HEK293T (cell line): ENCODE measurements around the gene LAYN.

Experiments used
- CTCF ChIA-PET: fragments of 350-600 bp; formaldehyde crosslinking; extraction: SDS; loops from one replicate; lab custom pipeline; 2021; ENCODE audit warnings: antibody characterized with exemption, inconsistent platforms; lab: Yijun Ruan, JAX
- POLR2A ChIA-PET: fragments of 350-600 bp; formaldehyde crosslinking; extraction: SDS; loops from one replicate; lab custom pipeline; 2020; ENCODE audit warnings: antibody characterized with exemption, inconsistent platforms; lab: Yijun Ruan, JAX
- DNase-seq: peaks from one replicate; pipeline ENCODE4 v3.0.0; 2012; ENCODE audit warnings: mixed read lengths; ENCODE audit errors: extremely low spot score
- ARNT ChIP-seq: fragments of 450-650 bp; IDR thresholded peaks from 2 replicates; pipeline ENCODE4 v1.6.1; 2017; ENCODE audit warnings: mild to moderate bottlenecking
- BHLHE40 ChIP-seq: fragments of 450-650 bp; IDR thresholded peaks from 2 replicates; pipeline ENCODE4 v1.6.1; 2016; ENCODE audit warnings: mild to moderate bottlenecking, moderate library complexity, borderline replicate concordance
- CTBP1 ChIP-seq: fragments of 450-650 bp; IDR thresholded peaks from 2 replicates; pipeline ENCODE4 v1.6.1; 2016; ENCODE audit warnings: borderline replicate concordance
- ELF4 ChIP-seq: fragments of 450-650 bp; IDR thresholded peaks from 2 replicates; pipeline ENCODE4 v1.6.1; 2017; ENCODE audit warnings: antibody characterized with exemption
- FOXA1 ChIP-seq: fragments of 450-650 bp; IDR thresholded peaks from 2 replicates; pipeline ENCODE4 v1.6.1; 2016; ENCODE audit warnings: mild to moderate bottlenecking
- FOXK2 ChIP-seq: fragments of 450-650 bp; IDR thresholded peaks from 2 replicates; pipeline ENCODE4 v1.6.1; 2016; ENCODE audit warnings: mild to moderate bottlenecking
- FOXM1 ChIP-seq: fragments of 450-650 bp; IDR thresholded peaks from 2 replicates; pipeline ENCODE4 v1.6.1; 2017; ENCODE audit warnings: mild to moderate bottlenecking, borderline replicate concordance
- HDGF ChIP-seq: fragments of 450-650 bp; IDR thresholded peaks from 2 replicates; pipeline ENCODE4 v1.6.1; 2017; ENCODE audit warnings: antibody characterized with exemption, borderline replicate concordance
- L3MBTL2 ChIP-seq: fragments of 450-650 bp; conservative IDR thresholded peaks from 2 replicates; pipeline ENCODE4 v1.6.1; 2016; ENCODE audit warnings: mild to moderate bottlenecking
- LEF1 ChIP-seq: fragments of 450-650 bp; IDR thresholded peaks from 2 replicates; pipeline ENCODE4 v1.6.1; 2017; ENCODE audit warnings: mild to moderate bottlenecking, borderline replicate concordance
- NFRKB ChIP-seq: fragments of 450-650 bp; IDR thresholded peaks from 2 replicates; pipeline ENCODE4 v1.6.1; 2016; ENCODE audit warnings: mild to moderate bottlenecking, moderate library complexity
- SP1 ChIP-seq: fragments of 450-650 bp; IDR thresholded peaks from 2 replicates; pipeline ENCODE4 v1.6.1; 2017
- SUZ12 ChIP-seq: fragments of 450-650 bp; IDR thresholded peaks from 2 replicates; pipeline ENCODE4 v1.6.1; 2016; ENCODE audit warnings: mild to moderate bottlenecking
- TARDBP ChIP-seq: fragments of 450-650 bp; IDR thresholded peaks from 2 replicates; pipeline ENCODE4 v1.6.1; 2016
- ZNF384 ChIP-seq: fragments of 450-650 bp; IDR thresholded peaks from 2 replicates; pipeline ENCODE4 v1.6.1; 2016
- TF ChIP-seq, protein P1 (sequence below): fragments of 450-650 bp; IDR thresholded peaks from 2 replicates; pipeline ENCODE4 v1.6.1; 2016

LAYN gene

GRCh38 chr11:111541254-111542061 lies 938 bp downstream of the LAYN start:
- no peak for TF ChIP-seq ELF4
- no peak for TF ChIP-seq FOXA1
- TF ChIP-seq LEF1: no peak
- TF ChIP-seq, protein P1, sequence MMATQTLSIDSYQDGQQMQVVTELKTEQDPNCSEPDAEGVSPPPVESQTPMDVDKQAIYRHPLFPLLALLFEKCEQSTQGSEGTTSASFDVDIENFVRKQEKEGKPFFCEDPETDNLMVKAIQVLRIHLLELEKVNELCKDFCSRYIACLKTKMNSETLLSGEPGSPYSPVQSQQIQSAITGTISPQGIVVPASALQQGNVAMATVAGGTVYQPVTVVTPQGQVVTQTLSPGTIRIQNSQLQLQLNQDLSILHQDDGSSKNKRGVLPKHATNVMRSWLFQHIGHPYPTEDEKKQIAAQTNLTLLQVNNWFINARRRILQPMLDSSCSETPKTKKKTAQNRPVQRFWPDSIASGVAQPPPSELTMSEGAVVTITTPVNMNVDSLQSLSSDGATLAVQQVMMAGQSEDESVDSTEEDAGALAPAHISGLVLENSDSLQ: no peak
- TF ChIP-seq FOXK2: no peak
- ChIA-PET CTCF (no interaction called here), POLR2A (no interaction called here)
- peak; percentile 30 for DNase-seq

- CTCF ChIA-PET: interaction anchor here (0.5 kb wide), 1 partner anchor 1415 kb away, joined by 3 read pairs; no protein-coding TSS in a partner anchor
- POLR2A ChIA-PET: interaction anchor here (1.1 kb wide), 1 partner anchor 9 kb away, joined by 4 read pairs; no protein-coding TSS in a partner anchor
- TF ChIP-seq L3MBTL2 (no peak), FOXA1 (no peak), LEF1 (no peak), FOXK2 (no peak), SP1 (no peak), CTBP1 (no peak)
- TF ChIP-seq, protein P1: no peak
- no peak for DNase-seq
Measured at GRCh38 chr11:111542606-111543275, 2.2 kb downstream of the LAYN start.

DNA sequence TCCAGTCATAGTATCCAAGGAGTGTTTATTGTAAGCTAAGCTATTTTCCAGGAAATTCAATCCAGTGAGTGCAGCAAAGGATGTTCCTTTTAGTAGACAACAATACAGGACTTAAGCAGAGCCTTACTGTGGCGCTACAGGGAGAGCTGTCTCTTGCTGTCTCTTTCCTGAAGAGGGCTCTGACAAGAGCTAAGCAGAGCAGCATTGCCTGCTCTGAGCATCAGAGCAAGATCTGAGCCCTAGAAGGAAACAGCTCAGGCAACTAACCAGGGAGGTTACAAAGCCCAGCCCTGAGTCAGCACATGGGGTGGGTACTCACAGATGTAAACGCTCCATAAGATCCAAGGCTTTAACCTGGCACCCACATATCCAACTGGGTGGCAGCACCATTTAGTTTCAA lies 8.0 kb downstream of the LAYN start:
- POLR2A ChIA-PET: no interaction called here
- no peak for TF ChIP-seq SUZ12
- no peak for TF ChIP-seq LEF1
- no peak for TF ChIP-seq FOXA1
- TF ChIP-seq BHLHE40: no peak
- TF ChIP-seq ZNF384: no peak
- no peak for TF ChIP-seq SP1
- TF ChIP-seq HDGF: no peak
- TF ChIP-seq ARNT: no peak
- TF ChIP-seq FOXK2: no peak
- no peak for TF ChIP-seq TARDBP
- TF ChIP-seq, protein P1: no peak
- no peak for TF ChIP-seq NFRKB
- TF ChIP-seq L3MBTL2: no peak
- no peak for DNase-seq
- CTCF ChIA-PET: no interaction called here

- TF ChIP-seq ZNF384 (no peak), SUZ12 (no peak), TARDBP (no peak), SP1 (no peak), LEF1 (no peak), FOXM1 (no peak), FOXK2 (no peak), NFRKB (no peak), HDGF (no peak), L3MBTL2 (no peak), FOXA1 (no peak), BHLHE40 (no peak), CTBP1 (no peak), ELF4 (no peak), ARNT (no peak)
- TF ChIP-seq, protein P1: no peak
- CTCF ChIA-PET: no interaction called here
- no peak for DNase-seq
- POLR2A ChIA-PET: no interaction called here
Measured at GRCh38 chr11:111549196-111549868, 8.8 kb downstream of the LAYN start.

DNA sequence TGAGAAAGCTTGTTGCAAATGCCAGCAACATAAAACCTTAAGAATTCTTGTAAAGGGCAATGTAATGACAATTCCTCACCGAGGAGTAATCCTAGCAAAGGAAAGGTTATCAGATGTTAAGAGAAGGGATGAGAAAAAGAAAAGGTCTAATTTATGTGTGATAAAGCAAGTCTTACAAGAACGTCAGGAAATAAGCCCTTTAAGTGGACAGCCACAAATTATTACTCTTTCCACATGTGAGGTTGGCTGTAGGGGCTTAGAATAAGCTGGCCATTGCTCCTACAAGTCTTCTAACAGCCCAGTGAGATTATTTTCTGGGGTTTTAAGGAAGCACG lies 9.3 kb downstream of the LAYN start:
- TF ChIP-seq FOXM1 (no peak), BHLHE40 (no peak), TARDBP (no peak), ELF4 (no peak)
- CTCF ChIA-PET: no interaction called here
- DNase-seq: no peak
- POLR2A ChIA-PET: no interaction called here

GRCh38 chr11:111550258-111550657 lies 9.7 kb downstream of the LAYN start:
- ChIA-PET POLR2A (no interaction called here), CTCF (no interaction called here)
- TF ChIP-seq FOXK2 (no peak), NFRKB (no peak), ELF4 (no peak), L3MBTL2 (no peak), SUZ12 (no peak), LEF1 (no peak), TARDBP (no peak), HDGF (no peak), ARNT (no peak), SP1 (no peak), ZNF384 (no peak), BHLHE40 (no peak), FOXM1 (no peak), FOXA1 (no peak), CTBP1 (no peak)
- TF ChIP-seq, protein P1: no peak
- no peak for DNase-seq
